ENCODE results near the gene ARHGEF5.
"Not testable (repeated sequence)": the region's sequence is repeated elsewhere in the genome, so short reads cannot be mapped to it uniquely, and the experiment has no call there.

Gene ARHGEF5

DNA sequence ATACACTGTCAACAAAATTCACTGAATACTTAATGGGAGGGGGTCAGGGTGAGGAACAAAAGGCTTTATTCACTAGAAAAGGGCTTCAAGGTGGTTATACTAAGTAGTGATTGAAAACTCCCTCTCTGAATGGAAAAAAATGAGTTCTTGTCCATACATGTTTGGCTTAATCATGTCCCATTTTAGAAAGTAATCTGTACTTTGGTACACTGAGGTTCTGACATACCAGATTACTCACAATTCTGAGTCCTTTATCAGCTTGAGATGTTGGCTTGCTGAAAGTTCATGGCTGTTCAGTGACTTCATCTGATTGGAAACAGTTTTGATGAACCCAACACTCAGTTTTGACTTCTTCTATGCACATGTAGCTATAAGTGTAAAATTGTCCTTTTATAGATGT lies 61.1 kb downstream of the ARHGEF5 start:
- DNase-seq (ENCODE audit: low read depth, low spot score), result peak; percentile 64
- H3K27ac ChIP-seq, result peak overlapping the region; percentile 58

DNA sequence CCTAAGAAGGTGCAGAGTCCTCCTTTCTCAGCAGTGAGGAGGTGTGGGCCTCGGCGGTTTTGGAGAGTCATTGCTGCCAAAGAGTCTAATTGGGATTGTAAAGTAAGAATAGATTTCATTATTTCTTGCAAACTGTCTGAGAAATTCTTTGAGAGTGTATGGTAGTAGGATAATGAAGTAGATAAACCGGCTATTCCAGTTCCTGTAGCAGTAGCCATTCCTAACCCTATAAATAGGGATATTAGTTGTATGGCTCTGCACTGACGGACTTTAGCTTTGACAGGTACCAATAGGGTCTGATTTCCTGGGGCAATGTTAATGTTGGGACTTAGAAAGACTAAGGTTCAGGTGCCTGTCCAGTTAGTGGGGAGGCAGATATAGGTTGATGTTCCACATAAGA lies 63.7 kb downstream of the ARHGEF5 start:
- not testable (repeated sequence) for DNase-seq (ENCODE audit: low read depth, low spot score)
- H3K27ac ChIP-seq, result peak overlapping the region; percentile 16

DNA sequence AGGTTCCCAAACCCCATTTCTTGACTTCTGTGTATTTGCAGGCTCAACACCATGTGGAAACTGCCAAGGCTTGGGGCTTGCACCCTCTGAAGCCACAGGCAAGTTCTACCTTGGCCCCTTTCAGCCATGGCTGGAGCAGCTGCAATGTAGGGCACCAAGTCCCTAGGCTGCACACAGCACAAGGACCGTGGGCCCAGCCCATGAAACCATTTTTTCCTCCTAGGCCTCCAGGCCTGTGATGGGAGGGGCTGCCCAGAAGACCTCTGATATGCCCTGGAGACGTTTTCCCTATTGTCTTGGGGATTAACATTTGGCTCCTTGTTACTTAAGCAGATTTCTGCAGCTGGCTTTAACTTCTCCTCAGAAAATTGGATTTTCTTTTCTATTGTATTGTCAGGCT lies 72.3 kb downstream of the ARHGEF5 start:
- H3K27ac ChIP-seq; DNase-seq (ENCODE audit: low read depth, low spot score): not testable (repeated sequence)

DNA sequence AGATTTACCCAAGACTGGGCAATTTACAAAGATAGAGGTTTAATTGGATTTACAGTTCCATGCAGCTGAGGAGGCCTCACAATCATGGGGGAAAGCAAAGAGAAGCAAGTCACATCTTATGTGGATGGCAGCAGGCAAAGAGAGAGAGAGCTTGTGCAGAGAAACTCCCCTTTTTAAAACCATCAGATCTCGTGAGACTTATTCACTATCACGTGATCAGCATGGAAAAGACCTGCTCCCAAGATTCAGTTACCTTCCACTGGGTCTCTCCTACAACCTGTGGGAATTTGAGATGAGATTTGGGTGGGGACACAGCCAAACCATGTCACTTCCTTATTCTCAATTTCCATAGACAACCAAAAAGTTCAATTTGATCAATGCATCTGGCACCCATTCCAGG lies 73.2 kb downstream of the ARHGEF5 start:
- H3K27ac ChIP-seq, result no peak overlapping the region
- DNase-seq (ENCODE audit: low read depth, low spot score), result no peak

Data from epithelial cell of prostate (primary cell).